A549 (cell line): ENCODE results near the gene ZNF445. TPM values are rescaled to one million over a fixed set of nuclear protein-coding genes. Genes with fewer than 3 reads are reported as not detected.
"Not testable (repeated sequence)": the region's sequence is repeated elsewhere in the genome, so short reads cannot be mapped to it uniquely, and the experiment has no call there.

ENCODE experiments used
- ATAC-seq, 2 experiments: fragments of 200-7000 bp in 1 of 2; fragments of >200 bp in 1 of 2; cut with Nextera tagmentation in 1 of 2; cut with Tn5 transposase in 1 of 2; 3 replicates each; pipeline versions ENCODE4 v1.8.0 to v1.9.1; 2018 to 2020; ENCODE audit warnings: mild to moderate bottlenecking in 1 of 2, moderate library complexity in 1 of 2
- CTCF ChIA-PET: fragments of 300-600 bp; sonication (Branson Sonifier 250); formaldehyde crosslinking; extraction: SDS; loops from one replicate; lab custom pipeline; 2021; ENCODE audit warnings: antibody characterized with exemption, inconsistent platforms; lab: Yijun Ruan, JAX
- POLR2A ChIA-PET: fragments of 350-600 bp; formaldehyde crosslinking; extraction: SDS; loops from one replicate; lab custom pipeline; 2021; ENCODE audit warnings: antibody characterized with exemption, inconsistent platforms; lab: Yijun Ruan, JAX
- DNase-seq, 2 experiments: peaks; one replicate each; pipeline versions ENCODE4 v3.0.0 to v3.0.0-alpha.2; 2011 to 2016; ENCODE audit warnings: low read depth in 1 of 2, low spot score in 1 of 2
- FAIRE-seq: peaks from 2 replicates; lab custom pipeline; 2011; peaks lifted over from hg19 to GRCh38; lab: Jason Lieb, UNC
- H3K27ac ChIP-seq, 2 experiments: fragments of >200 bp; sonication (Bioruptor Twin); formaldehyde crosslinking; 3 replicates each; pipeline ENCODE4 v1.5.1; 2016 to 2017
- H3K4me1 ChIP-seq: fragments of >200 bp; sonication (Bioruptor Twin); formaldehyde crosslinking; 3 replicates; pipeline ENCODE4 v1.6.1; 2016
- H3K4me2 ChIP-seq: fragments of >200 bp; sonication (Bioruptor Twin); formaldehyde crosslinking; 3 replicates; pipeline ENCODE4 v1.6.1; 2016
- H3K4me3 ChIP-seq: fragments of >200 bp; sonication (Bioruptor Twin); formaldehyde crosslinking; 3 replicates; pipeline ENCODE4 v1.5.1; 2016
- H3K9me3 ChIP-seq: fragments of >200 bp; sonication (Bioruptor Twin); formaldehyde crosslinking; 3 replicates; pipeline ENCODE4 v1.6.1; 2016
- BHLHE40 ChIP-seq: IDR thresholded peaks from 2 replicates; pipeline ENCODE4 v1.6.1; 2012; ENCODE audit warnings: low read depth, low read length, inconsistent platforms
- CBX2 ChIP-seq: fragments of 200-600 bp; sonication (generic); IDR thresholded peaks from 2 replicates; pipeline ENCODE4 v1.6.1; 2016; ENCODE audit warnings: low read depth, mild to moderate bottlenecking, borderline replicate concordance
- CBX8 ChIP-seq: fragments of 200-600 bp; sonication (generic); IDR thresholded peaks from 2 replicates; pipeline ENCODE4 v1.6.1; 2016
- CHD4 ChIP-seq: fragments of 200-600 bp; sonication (generic); IDR thresholded peaks from 2 replicates; pipeline ENCODE4 v1.6.1; 2016; ENCODE audit warnings: antibody characterized with exemption, mild to moderate bottlenecking, borderline replicate concordance
- EHF ChIP-seq: fragments of 250-450 bp; sonication (Bioruptor Pico); IDR thresholded peaks from 2 replicates; pipeline ENCODE4 v1.5.0; 2020; ENCODE audit warnings: mild to moderate bottlenecking
- FOSB ChIP-seq: fragments of 250-450 bp; sonication (Bioruptor Pico); IDR thresholded peaks from 2 replicates; pipeline ENCODE4 v1.5.0; 2020; ENCODE audit warnings: mild to moderate bottlenecking, moderate library complexity
- FOXS1 ChIP-seq: fragments of 250-450 bp; sonication (Bioruptor Pico); IDR thresholded peaks from 2 replicates; pipeline ENCODE4 v1.5.0; 2020; ENCODE audit warnings: mild to moderate bottlenecking, moderate library complexity
- KDM5A ChIP-seq: fragments of 200-600 bp; sonication (generic); IDR thresholded peaks from 2 replicates; pipeline ENCODE4 v1.6.1; 2016; ENCODE audit warnings: antibody characterized with exemption, mild to moderate bottlenecking
- MAZ ChIP-seq: fragments of 150-350 bp; IDR thresholded peaks from 2 replicates; pipeline ENCODE4 v1.6.1; 2014; ENCODE audit warnings: antibody characterized with exemption, low read depth, low read length, borderline replicate concordance
- MYC ChIP-seq: IDR thresholded peaks from 2 replicates; pipeline ENCODE4 v1.6.1; 2012; ENCODE audit warnings: mild to moderate bottlenecking, inconsistent platforms, low read length, improper control_type of control experiment, borderline replicate concordance
- NPAS2 ChIP-seq: fragments of 250-450 bp; sonication (Bioruptor Pico); IDR thresholded peaks from 2 replicates; pipeline ENCODE4 v1.8.0; 2022; ENCODE audit warnings: mild to moderate bottlenecking, moderate library complexity, borderline replicate concordance
- NR3C1 ChIP-seq: fragments of >200 bp; sonication (Bioruptor Twin); formaldehyde crosslinking; IDR thresholded peaks from 3 replicates; pipeline ENCODE4 v1.6.1; 2017
- RAD21 ChIP-seq, 2 experiments: fragments of >200 bp in 1 of 2; sonication (Bioruptor Twin) in 1 of 2; formaldehyde crosslinking in 1 of 2; IDR thresholded peaks in 1 of 2; conservative IDR thresholded peaks in 1 of 2; 2 replicates in 1 of 2; 3 replicates in 1 of 2; pipeline ENCODE4 v1.6.1; 2012 to 2018; ENCODE audit warnings: inconsistent platforms in 1 of 2
- RNF2 ChIP-seq: fragments of 200-600 bp; sonication (generic); IDR thresholded peaks from 2 replicates; pipeline ENCODE4 v1.6.1; 2016; ENCODE audit warnings: low read depth, mild to moderate bottlenecking, antibody characterized with exemption, moderate library complexity, borderline replicate concordance
- TP53 ChIP-seq: fragments of 250-450 bp; sonication (Bioruptor Pico); IDR thresholded peaks from 2 replicates; pipeline ENCODE4 v1.5.0; 2021; ENCODE audit warnings: mild to moderate bottlenecking, moderate library complexity
- ZFP36 ChIP-seq: fragments of 450-650 bp; IDR thresholded peaks from 2 replicates; pipeline ENCODE4 v1.6.1; 2014; ENCODE audit warnings: borderline replicate concordance; ENCODE audit not compliant: partially characterized antibody
- WGBS: methylation state at CpG from one replicate; pipeline ENCODE4 v1.1.6; 2017; ENCODE audit errors: missing lambda C conversion rate; 5-methylcytosine and 5-hydroxymethylcytosine counted together
- polyA plus RNA-seq, 4 experiments: library from polyadenylated mRNA; depleted of rRNA in 3 of 4; stranded (reverse); fragments of >200 nt; fragmentation: RNase III in 1 of 4; extraction: RNeasy Plus Mini Kit Qiagen cat#74134 plus additional on column Dnase treatment in 1 of 4; gene quantifications; 2 replicates in 3 of 4; 3 replicates in 1 of 4; pipeline ENCODE4 v1.2.3, GENCODE V29; 2011 to 2017
- TF ChIP-seq, protein P1 (sequence below): IDR thresholded peaks from 2 replicates; pipeline ENCODE4 v1.6.1; 2012
- TF ChIP-seq, protein P2 (sequence below): IDR thresholded peaks from 2 replicates; pipeline ENCODE4 v1.6.1; 2012; ENCODE audit warnings: low read depth, borderline replicate concordance

ZNF445 gene
- polyA plus RNA-seq, 2 of the 4 experiments (the other 2 are of a cell fraction) = 3.4 to 4.0 TPM

DNA sequence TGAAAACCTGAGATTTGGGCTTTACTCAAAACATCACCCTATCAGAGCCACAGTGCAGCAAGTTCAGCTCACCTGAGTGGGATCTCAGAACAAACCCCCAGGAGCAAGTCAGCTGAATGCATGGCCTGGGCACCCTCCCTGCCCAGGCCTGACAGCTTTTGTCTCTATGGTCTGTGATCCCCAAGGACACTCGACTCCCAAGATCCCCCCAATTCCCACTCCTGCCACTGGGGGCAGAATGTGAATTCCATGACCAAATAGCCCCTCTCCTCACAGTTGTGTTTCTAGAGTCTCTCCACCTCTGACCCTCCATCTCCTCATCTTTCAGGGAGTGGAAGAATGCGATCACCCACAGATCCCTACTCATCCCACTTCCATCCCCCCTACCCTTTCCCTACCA, 58.9 kb downstream of the ZNF445 start (continued):
- no peak for TF ChIP-seq RAD21 (conservative IDR thresholded peaks at IDR 0.05 in 1 of 2, IDR thresholded peaks at IDR 0.05 in 1 of 2)

GRCh38 chr3:44418118-44418517, 59.4 kb downstream of the ZNF445 start:
- H3K4me2 ChIP-seq, POLR2A ChIA-PET, ATAC-seq, DNase-seq, FAIRE-seq, H3K9me3 ChIP-seq, H3K4me1 ChIP-seq, H3K27ac ChIP-seq, CTCF ChIA-PET, H3K4me3 ChIP-seq: not testable (repeated sequence)
- 50% methylated on average over 4 of the region's 4 CpGs for WGBS

DNA sequence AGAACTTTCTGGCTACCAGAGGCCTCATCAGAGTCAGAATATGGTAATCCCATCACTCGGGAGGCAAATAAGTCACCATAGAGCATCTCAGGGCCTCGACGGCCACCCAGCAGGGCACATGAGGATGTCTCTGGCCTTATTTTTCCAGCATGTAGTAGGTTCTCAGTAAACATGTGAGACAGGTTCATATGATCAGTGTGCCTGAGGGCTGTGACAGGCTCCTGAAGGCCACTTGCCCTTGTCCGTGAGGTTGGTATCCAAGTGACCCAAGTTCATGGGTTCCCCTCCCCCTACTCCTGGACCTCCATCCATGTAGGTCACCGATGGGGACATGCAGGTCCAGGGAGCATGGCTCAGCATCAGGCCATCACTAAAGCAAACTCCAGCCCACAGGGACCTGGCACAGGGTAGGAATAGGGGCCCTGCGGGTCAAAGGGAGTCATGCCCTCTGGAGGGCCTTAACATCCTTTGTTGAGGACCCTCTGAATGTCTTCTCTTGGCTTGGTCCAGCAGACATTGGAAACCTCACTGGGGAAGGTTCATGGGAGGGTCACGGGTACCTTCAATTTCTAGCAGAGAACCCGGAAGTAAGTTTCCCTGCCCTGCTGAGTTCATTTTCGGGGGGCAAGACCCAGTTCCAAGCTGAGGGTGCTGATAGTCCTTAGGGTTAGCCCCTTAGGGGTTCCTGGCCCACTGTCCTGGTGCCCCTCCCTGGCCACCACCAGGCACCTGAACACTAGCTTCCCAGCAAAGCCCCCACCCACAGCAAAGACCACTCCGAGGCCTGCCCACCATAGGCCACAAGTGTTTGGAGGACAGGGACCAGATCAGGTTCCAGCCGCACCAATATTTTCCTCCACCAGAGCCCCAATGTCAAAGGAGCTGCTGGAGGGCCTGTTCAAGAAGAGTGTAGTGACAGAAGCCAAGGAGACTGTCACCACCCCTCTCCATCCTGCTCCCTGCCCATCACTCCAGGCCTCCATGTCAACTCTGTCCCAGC, 61.1 kb downstream of the ZNF445 start:
- FAIRE-seq = no peak
- H3K4me3 ChIP-seq = no peak overlapping the region
- ChIA-PET CTCF (interaction anchor here (0.6 kb wide), 1 partner anchor 18 kb away, joined by 3 read pairs; no protein-coding TSS in a partner anchor), POLR2A (no interaction called here)
- H3K9me3 ChIP-seq = no peaks in the 10 kb centered on the region
- no peak for ATAC-seq
- H3K4me2 ChIP-seq = no peak overlapping the region
- H3K4me1 ChIP-seq = no peaks in the 10 kb centered on the region
- no peak for TF ChIP-seq FOSB (CRISPR knock-in tag)
- TF ChIP-seq MYC = no peak
- TF ChIP-seq TP53 (CRISPR knock-in tag) = no peak
- no peak for TF ChIP-seq ZFP36
- WGBS = 78% methylated on average over 8 of the region's 11 CpGs
- H3K27ac ChIP-seq = no peak overlapping the region
- no peak for DNase-seq

DNA sequence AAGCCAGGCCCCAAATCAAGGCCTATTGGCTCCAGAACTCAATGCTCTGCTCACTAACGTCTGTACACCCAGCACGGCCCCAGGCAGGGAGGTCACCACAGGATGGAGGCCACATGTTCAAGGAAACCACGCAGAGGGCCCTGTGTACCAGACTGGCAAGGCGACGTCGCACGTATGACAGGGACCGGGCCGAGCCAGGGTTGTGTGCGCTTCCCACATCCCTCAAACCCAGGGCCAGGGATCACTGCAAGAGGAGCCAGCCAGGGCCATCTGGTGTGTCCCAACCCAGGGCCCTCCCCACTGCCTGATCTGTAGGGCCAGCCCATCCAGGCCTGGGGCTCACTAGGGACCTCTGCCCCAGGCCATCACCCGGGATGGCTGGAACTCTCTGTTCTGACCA, 62.0 kb downstream of the ZNF445 start:
- Histone ChIP-seq H3K4me1 (no peaks in the 10 kb centered on the region), H3K27ac (no peak overlapping the region), H3K9me3 (no peaks in the 10 kb centered on the region), H3K4me2 (no peak overlapping the region), H3K4me3 (no peak overlapping the region)
- TF ChIP-seq BHLHE40 = no peak
- ChIA-PET POLR2A (no interaction called here), CTCF (interaction anchor here (0.6 kb wide), 1 partner anchor 19 kb away, joined by 3 read pairs; no protein-coding TSS in a partner anchor)
- WGBS = 0% methylated on average over 1 of the region's 11 CpGs
- FAIRE-seq (no peak), DNase-seq (no peak), ATAC-seq (no peak)

DNA sequence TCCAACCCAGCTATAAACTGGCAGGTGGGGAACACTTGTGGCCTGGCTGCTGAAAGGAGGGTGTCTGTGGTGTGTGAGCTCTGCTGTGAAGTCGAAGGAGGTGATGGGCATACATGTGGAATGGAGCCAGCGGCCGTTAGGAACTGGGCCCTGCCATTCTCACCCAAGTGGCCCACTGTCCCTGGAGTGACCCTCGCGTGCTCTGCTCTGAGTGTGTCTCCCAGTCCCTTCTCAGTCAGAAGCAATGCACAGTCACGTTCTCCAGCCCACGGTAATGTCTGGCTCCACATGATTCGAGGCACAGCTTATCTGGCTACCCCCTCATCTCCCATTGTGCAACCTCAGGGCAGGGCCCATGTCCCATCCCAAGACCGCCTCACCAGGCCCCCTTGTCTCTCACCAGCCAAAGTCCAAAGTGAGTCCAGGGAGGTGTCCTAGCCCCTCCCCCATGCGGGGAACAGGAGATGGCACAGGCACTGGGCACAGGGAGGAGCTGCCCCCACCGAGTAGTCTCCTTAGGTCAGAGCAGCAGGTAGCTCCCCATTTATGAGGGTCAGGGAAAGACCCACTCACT, 62.9 kb downstream of the ZNF445 start:
- Histone ChIP-seq H3K9me3 (no peaks in the 10 kb centered on the region), H3K27ac (no peak overlapping the region), H3K4me2 (no peak overlapping the region), H3K4me1 (no peaks in the 10 kb centered on the region), H3K4me3 (no peak overlapping the region)
- WGBS = 89% methylated on average over 5 of the region's 11 CpGs
- ChIA-PET POLR2A (no interaction called here), CTCF (no interaction called here)
- DNase-seq (no peak), FAIRE-seq (no peak), ATAC-seq (no peak)
- TF ChIP-seq NR3C1 = no peak
- TF ChIP-seq RNF2 = no peak
- TF ChIP-seq, protein P1, sequence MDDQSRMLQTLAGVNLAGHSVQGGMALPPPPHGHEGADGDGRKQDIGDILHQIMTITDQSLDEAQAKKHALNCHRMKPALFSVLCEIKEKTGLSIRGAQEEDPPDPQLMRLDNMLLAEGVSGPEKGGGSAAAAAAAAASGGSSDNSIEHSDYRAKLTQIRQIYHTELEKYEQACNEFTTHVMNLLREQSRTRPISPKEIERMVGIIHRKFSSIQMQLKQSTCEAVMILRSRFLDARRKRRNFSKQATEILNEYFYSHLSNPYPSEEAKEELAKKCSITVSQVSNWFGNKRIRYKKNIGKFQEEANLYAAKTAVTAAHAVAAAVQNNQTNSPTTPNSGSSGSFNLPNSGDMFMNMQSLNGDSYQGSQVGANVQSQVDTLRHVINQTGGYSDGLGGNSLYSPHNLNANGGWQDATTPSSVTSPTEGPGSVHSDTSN = no peak
- TF ChIP-seq CHD4 = no peak
- TF ChIP-seq KDM5A = no peak
- TF ChIP-seq CBX8 = no peak
- TF ChIP-seq MAZ = no peak
- TF ChIP-seq NPAS2 (CRISPR knock-in tag) = no peak
- TF ChIP-seq EHF (CRISPR knock-in tag) = no peak
- TF ChIP-seq CBX2 = no peak
- TF ChIP-seq FOXS1 (CRISPR knock-in tag) = no peak
- TF ChIP-seq, protein P2, sequence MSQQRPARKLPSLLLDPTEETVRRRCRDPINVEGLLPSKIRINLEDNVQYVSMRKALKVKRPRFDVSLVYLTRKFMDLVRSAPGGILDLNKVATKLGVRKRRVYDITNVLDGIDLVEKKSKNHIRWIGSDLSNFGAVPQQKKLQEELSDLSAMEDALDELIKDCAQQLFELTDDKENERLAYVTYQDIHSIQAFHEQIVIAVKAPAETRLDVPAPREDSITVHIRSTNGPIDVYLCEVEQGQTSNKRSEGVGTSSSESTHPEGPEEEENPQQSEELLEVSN = no peak
